ENCODE data around the gene TREX2.

DNA sequence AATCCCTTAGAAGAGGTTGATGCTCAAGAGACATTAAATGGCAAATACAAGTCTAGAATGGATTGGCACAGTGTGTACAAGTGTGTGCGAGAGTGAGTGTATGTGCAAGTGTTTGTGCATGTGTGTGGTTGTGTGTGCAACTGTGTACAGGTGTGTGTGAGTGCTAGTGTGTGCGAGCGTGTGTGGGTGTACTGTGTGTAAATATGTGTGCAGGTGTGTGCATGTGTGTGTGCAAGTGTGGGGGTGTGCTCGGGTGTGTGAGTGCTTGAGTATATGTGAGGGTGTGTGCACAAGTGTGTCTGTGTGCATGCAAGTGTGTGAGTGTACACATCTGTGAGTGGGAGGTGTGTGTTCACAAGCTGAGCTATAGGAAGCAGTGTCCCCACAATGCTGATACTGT lies 5.9 kb downstream of the TREX2 start:
- TF ChIP-seq POLR2AphosphoS5 (IDR thresholded peaks at IDR 0.05) (no peak), POLR2A (IDR thresholded peaks at IDR 0.05) (no peak)
- TF ChIP-seq, protein P1, sequence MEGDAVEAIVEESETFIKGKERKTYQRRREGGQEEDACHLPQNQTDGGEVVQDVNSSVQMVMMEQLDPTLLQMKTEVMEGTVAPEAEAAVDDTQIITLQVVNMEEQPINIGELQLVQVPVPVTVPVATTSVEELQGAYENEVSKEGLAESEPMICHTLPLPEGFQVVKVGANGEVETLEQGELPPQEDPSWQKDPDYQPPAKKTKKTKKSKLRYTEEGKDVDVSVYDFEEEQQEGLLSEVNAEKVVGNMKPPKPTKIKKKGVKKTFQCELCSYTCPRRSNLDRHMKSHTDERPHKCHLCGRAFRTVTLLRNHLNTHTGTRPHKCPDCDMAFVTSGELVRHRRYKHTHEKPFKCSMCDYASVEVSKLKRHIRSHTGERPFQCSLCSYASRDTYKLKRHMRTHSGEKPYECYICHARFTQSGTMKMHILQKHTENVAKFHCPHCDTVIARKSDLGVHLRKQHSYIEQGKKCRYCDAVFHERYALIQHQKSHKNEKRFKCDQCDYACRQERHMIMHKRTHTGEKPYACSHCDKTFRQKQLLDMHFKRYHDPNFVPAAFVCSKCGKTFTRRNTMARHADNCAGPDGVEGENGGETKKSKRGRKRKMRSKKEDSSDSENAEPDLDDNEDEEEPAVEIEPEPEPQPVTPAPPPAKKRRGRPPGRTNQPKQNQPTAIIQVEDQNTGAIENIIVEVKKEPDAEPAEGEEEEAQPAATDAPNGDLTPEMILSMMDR (IDR thresholded peaks at IDR 0.05): no peak

Data from breast epithelium (tissue), 3 donors.